ENCODE measurements around the gene NEDD4L.
A peak's percentile ranks its signal among the peaks of the same experiment; 100 is the strongest.
"Not testable (repeated sequence)": the region's sequence is repeated elsewhere in the genome, so short reads cannot be mapped to it uniquely, and the experiment has no call there.

Gene NEDD4L

DNA sequence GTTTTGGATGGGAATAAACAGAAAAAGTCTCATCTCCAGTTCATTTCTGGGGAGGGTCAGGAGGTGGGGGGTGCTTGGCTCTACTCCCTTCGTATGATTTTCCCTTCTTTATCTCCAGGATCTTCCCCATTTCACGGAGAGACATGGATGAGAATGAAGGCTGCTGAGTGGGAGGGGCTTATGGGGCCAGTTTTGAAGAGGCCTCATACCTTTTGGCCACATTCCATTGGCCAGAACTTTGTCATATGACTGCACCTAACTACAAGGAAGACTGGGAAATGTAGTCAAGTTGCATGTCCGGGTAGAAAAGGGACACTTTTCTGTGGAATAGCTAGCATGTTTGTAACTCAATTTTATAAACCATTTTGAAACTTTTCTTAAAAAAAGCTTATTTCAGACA, 117.6 kb downstream of the NEDD4L start:
- DNase-seq: no peak

DNA sequence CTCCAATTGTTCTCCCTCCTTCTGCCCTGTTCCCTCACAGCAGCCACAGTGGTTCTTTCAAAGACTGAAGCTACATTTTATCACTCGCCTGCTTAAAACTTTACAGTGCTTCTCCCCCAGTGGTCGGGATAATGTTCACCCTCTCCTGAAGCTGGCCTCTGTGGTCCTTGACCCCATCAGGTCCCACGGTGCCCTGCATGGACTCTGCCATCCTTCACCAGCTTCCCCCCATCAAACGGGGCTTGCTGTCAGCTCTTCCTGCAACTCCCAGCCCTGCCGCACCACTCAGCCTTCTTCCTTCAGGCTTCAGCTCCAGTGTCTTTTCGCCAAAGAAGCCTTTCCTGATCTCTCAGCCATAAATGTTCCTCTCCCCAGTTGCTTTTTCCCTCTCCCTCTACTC, 118.1 kb downstream of the NEDD4L start:
- DNase-seq: no peak

DNA sequence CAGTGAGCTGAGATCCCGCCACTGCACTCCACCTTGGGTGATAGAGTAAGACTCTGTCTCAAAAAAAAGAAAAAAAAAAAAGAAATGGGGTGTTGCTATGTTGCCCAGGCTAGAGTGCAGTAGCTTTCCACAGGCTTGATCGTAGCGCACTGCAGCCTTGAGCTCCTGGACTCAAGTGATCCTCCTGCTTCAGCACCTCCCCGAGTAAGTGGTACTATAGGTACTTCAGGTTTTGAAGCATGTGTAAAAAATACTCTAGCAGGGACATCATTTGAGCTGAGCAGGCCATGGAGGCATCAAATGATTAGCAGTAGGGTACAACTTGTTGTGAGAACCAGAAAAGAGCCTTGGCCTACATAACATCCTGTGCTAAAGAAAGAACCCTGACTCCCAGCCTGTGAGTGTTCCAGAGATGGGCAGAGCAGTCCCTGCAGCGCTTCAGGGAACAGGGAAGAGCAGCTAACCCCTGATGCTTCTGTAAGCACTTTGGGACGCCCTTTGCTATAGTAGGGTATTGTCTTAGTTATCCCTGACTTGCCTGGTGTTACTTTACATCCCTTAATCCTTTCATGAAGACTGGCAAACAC, 119.1 kb downstream of the NEDD4L start:
- DNase-seq: no peak

DNA sequence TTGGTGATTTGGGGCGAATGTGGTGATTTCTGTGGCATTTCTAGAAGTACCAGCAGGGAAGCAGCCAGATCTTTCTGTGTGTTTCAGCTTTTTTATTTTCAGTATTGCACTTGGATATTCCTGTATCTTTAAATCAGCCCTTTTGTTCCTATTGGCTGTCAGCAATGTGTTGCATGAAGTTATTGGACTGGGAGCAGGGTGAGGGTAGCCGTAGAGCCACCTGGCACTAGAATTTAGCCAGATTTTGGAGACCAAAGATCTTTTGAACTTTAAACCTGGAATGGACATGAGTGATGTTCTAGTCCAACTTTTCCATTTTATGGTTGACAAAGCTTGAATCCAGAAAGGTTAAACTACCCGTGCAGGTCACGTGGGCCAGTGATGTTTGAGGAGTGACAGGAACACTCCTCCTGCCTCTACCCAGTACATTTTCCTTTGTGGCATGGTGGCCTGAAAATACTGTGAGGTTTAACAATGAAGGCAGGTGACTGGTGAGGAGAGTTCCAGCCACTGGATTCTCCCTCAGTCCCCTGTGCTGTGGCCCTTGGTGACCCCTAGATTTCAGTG, 122.3 kb downstream of the NEDD4L start:
- no peak for DNase-seq

DNA sequence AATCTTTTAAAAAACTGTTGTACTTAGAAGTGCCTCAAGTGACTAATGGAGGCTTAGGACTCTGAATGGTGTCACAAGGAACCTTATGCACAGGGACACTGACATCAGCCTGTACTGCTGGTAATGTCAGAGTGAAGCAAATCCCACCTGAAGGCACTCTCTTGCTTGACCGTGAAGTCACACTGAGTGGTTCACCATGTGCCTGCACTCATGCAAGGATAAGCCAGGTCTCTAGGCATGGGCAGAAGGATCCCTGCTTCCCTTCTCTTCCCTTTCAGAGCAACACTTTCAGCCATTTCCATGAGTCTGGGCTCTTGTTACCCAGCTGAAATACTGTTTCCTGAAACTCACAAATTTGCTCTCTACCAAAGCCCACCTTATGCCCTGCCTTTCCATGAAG, 123.0 kb downstream of the NEDD4L start:
- no peak for DNase-seq

DNA sequence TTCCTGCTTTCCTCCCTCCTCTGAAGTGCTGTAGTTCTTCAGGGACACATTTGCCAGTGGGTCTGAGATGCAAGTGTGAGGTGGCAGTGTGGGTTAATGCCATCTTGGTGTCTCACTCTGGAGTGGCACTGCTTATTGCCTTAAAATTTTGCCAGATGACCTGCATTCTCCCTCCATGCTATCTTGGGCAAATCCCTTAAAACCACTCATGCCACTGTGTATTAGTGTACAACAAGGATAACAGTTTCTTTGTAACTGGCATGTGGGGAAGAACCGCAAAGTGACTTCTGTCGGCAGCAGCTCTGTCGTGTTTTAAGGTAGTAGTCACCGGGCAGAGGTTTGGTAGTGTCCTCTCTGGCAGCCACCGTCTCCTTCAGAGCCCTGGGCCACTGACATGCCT, 124.2 kb downstream of the NEDD4L start:
- no peak for DNase-seq

DNA sequence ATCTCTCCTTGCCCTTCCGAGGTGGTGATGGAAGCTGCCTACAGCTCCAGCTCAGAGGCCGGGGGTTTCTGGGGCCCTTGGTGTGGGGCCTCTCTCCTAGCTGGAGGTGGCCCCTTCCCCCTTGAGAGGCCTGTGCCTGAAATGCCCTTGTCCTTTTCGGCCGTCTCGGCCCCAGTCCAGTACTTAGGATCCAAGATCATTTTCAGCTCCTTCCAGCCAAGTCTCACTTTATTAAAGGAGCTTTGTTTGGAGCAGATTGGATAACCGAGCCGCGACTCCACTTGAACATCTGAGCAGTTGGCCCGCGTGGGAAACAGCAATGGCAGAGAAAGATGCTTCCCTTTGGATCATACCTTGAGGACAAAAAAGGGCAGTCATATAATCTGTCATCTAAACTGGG, 125.0 kb downstream of the NEDD4L start:
- DNase-seq: no peak

DNA sequence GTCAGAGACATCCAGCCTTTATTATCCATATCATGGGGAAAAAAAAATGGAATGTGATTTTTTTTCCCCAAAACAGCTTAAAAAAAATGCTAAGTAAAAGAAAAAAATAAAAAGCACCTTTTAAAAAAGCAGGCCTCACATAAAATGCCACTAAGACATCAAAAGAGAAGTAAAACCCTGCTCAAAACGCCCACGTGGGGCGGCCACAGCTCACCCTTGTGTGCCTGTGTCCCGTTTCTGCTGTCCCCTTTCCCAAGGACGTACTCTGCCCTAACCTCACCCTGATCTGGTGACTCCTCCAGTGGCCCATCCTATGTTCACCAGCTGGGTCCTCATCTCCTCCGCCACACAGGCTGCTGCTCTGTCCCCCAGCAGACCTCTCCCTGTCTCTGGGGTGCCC, 125.4 kb downstream of the NEDD4L start:
- DNase-seq: no peak

DNA sequence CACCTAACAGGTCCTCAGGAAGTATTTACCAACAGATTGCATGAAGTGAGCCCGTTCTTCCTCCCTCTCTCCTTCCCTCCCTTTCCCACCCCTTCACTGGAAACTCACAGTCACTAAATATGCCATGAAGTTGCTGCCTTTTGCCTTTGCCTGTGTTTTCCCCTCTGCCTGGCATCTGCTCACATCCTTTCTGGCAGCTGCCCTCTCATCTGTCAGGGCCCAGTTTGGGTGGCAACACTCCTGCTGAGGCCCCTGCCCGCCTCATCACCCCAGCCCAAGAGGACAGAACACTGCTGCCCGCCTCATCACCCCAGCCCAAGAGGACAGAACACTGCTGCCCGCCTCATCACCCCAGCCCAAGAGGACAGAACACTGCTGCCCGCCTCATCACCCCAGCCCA, 126.0 kb downstream of the NEDD4L start:
- not testable (repeated sequence) for DNase-seq

DNA sequence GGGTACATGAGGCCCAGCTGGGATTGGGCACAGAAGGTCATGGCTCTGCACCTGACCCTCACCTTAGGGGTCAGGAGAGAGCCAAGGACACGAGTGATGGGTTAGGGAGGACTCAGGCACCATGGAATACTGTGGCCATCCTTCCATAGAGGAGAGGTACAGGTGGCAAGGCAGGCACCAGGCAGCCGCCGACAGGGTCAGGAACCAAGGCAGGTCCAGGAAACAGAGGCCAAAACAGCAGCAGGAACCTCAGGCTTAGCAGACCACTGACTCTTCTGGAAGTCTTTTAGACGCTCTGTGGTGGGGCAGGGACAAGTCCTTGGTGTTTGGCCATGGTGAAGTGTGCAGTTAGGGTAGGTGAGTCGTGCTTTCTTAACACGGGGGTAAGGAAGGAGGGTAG, 128.0 kb downstream of the NEDD4L start:
- DNase-seq: no peak

DNA sequence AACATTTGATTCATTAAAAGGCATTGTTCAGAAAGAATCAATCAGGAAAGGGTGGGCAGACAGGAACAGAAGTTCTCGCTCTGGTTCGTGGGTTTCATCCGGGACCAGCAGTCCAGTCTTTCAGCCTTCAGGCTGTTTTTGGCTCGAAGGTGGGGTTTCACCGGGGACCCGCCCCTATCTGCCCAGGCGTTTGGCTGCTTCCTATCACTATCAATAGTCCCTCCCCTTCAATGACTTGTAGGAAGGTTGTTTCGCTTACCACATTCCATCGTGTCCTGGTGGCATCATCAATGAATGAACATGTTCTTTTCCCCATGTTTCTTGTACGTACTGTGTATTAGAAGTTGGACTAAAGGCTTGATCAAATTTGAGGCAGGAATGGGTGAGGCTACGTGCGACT, 130.3 kb downstream of the NEDD4L start:
- DNase-seq: no peak

DNA sequence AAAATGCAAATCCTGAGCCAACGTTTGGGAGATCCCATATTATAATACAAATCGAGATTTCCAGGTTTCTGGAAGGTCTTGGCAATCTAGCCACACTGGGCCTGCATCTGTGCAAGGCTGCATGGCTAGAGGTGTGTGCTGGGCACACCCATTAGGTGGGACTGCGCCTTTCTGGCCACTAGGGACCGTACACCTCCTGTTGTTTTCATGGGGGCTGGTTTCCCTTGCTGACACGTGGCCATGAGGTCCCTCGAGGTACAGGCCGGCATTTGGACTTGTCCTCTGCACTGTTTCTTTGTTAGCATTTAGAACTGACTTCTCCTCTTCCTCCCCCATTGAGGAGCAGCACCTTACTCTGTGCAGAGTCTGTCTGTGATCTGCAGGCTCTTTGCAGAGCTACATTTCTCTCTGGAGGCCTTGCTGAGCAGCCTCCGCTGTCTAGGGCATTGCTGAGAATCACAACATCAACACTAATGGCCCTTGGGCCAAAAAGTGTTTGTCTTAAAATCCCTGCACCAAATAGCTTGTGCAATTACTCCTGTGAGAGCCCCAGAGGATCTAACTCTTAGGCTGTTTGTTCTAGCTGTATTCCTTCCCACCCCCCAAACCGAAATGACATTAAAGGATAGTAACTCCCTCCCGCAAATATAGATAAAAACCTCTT, 131.2 kb downstream of the NEDD4L start:
- DNase-seq: no peak

DNA sequence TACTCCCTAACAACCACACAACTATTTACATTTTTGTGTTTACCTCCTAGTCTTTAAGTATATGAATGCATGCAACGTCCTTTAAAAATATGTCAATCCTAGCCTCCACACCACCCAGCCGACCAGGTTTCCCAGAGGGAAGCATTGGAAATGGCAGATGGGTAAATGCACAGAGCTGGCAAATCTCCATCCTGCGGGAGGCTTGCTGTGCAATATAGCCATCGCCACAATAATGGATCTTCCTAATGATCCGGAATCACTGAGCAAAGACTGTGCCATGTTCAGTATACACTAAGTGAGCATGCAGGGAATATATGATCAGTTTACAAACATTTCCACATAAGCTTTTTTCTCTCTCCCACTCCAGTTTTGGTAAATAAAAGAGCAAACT, 131.8 kb downstream of the NEDD4L start:
- DNase-seq: no peak

DNA sequence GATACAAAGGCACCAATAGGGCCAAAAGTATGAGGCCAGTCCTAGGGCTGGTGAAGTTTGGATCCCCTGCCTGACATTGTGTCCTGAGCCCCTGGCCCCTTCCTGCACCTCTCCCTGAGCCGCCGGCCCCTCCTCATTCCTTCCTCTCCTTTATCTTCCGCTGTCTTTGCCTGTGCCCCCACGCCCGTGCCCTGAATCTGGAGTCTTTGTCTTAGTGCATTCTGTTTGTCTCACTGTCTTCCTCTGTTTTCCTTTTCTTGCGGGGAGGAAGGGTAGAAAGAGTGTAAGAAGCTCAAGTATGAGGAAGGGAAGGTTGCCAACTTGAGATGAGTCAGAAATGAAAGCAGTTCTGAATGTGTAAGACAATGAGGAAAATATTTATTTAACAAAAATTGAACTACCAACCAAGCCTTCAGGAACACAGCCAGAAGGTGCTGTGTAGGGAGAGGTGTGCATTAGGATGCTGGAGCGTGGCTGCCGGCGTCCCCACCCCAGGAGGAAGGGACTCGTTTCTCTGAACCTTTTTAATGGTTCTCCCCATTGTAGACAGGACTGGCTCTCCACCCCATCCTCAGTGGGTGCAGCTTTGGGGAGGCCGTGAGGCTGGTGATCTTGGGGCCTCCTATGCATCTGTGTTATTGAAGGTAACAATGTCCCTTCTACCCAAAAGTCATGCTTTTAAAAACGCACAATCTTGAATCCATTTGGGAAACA, 133.1 kb downstream of the NEDD4L start:
- DNase-seq: no peak

DNA sequence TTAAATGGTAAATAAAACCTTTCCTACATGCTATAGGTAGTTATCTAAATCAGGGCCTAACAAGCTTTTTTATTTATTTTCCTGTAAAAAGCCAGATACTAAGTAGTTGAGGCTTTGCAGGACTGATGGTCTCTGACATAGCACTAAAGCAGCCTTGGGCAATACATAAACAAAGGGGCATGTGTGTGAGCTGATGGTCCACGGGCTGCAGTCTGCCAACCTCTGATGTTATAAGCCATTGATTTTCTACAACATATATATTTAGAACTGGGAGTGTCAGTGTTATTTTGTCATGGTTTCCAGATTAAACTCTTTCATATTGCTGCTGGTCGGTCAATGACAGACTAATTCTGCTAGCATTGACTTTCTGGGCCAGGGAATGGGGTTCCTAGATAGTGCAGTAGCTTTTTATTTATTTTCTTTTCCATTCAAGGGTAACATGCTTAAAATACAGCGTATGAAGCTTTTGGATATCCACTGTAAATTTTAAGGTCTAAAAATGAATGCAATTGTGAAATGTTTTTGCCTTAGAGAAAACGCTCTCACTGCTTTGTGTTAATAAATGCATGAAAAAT, 134.0 kb downstream of the NEDD4L start:
- no peak for DNase-seq

DNA sequence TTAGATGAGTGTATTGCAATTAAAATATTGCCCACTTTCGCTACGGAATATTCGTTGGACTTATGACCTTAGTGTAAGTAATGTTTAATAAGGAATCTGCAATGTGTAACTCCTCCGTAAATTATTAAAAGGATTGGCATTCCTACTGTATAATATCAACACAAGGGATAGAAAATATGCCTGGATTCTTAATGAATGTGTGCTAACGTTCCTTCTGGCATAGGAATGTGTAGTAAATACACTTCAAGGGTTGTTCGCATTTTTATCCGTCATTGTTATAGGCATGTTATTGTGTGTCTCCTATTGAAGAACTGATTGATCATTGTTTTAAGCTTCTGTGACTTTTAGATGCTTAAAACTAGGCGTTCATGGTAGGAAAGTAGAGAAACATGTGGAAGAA, 134.5 kb downstream of the NEDD4L start:
- no peak for DNase-seq

DNA sequence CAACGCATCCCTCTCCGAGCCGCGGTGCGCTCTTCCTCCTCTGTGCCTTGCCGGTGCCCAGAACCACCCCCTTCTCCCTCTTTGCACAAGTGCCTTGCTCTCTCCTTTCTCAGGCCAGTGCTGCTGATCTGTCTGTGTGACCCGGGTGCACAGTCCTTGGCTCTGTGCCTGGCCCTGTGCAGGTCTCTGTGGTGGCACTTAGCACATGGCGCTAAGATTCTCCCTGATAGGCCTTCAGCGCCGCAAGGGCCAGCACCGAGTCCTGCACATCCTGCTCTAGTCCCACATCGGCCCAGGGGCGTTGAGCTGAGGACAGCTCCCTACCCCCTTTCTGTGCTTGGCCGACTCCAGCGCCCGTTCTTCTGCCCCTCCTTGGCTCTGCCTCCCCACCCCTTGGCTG, 136.1 kb downstream of the NEDD4L start:
- no peak for DNase-seq

DNA sequence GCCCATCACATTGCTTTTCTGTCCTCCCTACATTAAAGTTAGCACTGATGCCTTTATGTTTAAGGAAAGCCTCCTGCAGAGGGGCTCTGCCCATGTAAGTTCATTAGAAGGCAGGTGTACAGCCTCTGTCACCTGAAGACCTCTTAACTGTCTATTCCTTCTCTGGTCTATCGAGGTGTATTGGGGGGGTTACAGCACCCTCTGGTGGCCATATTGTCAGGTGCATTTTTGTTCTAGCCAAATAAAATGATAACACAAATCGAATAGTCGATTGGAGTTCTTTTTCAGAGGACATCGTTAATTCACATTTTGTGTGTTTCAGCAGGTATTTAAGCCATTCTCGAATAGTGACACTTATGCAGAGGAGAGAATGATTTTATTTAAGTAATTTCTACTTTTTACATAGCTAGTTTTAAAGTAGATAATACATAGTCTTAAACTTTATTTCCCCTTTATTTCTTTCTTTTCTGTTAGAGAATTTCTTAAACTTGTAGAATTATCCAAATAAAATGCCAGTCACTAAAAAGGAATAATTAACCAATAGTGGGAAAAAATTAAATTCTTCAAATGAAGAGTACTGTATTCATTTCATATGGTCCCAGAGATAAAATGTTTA, 136.8 kb downstream of the NEDD4L start:
- DNase-seq: peak; percentile 67

DNA sequence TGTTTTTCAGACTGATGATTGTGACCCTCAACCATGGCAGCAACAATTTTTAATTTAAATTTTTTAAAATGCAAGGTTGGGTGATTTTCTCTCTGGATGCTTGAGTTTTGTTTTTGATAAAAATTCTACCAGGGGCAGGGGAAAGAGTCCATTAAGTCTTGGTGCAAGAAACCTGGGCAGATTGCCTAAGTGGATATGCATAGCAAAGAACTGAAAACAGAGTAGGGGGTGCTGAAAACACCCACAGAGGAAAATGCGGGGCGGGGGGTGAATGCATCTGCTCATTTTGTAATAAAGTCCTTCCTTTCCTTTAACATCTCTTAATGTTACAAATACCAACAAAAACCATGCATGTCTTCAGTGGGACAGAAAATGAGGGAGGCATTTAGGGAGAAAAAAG, 138.0 kb downstream of the NEDD4L start:
- DNase-seq: no peak

DNA sequence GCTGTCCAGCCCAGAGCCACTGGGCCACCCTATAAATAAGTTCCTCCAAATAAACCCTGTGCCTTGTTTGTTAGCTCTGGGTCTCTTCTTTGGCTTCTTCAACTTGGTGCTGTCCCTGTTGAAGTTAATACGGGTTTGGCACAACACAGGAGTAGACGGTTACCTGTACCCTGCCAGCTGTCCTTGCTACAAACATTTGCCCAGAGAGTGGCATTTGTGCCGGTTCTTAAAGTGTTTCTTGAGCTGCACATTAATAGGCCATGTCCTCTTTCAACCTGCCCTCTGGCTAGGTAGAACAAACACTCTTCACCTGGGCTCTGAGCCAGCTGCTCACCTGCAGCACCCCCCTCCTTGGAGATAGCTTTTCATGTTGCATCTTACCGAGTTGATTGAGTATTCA, 139.2 kb downstream of the NEDD4L start:
- DNase-seq: no peak

DNA sequence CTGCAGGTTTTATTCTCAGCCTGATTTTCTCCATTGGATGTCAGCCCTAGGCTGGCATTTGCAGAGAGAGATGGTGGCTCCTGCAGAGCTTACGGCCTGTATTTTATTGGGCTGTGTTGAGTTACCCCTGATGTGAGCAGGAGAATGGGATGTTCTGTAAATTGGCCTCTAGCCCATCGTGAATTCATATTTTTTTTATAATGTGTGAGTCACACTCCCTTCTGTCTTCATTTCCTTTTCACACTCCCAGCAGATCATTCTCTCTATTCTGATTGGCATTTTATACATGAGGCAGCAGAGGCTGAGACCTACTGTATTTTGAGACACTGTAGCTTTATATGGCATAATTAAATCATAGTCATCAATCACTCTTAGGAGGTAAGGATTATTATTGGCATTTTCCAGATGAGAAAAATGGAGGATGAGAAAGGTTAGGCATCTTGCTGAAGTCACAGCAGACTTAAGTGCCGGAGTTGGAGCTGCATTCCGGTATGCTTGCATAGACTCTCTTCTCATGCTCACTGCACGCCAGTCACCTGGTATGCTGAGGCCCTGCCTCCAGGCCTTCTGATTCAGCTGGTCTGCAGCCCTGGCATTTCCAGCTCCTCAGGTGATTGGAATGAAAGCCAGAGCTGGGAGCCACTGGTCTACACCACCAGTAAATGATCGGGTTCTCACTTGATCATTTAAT, 142.4 kb downstream of the NEDD4L start:
- DNase-seq: no peak

DNA sequence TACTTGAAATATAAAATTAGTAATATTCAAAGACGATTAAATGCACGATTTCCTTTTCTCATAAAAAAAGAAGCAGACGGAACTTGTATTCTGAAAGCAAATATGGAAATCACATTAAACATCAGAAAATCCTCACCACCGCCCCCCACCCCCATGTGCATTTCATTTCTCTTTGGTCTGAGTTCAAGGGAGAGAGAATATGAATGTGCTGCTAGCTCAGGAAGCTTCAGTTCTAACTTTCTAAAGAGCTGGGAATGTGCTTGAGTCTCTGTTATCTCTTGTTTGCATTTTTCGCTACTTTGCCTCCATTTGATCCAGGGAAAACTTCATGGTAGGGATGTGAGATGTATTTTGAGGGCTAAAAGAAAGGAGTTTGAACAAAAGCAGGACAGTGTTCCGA, 143.6 kb downstream of the NEDD4L start:
- no peak for DNase-seq

DNA sequence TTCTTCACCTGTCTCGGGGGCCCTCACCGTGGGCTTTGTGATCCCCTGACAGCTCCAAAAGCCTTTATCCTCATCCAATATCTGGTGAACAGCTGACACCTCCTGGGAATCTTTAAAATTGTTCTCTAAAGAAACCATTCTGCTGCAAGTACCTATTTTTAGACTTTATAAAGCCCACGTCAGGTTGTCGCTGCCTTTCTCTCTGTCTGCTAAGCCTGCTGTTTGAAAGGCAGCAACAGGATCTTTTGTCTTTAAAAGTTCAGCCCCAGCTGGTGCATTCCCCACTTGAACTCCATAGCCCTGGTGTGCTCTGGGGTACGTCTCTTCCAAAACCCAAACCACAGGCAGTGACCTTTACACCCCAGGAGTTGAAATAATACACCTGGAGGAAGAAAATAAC, 145.0 kb downstream of the NEDD4L start:
- no peak for DNase-seq

All from activated CD4-positive, alpha-beta T cell treated with anti-CD3 and anti-CD28 coated beads, Interleukin-2, Interleukin-6, amounts not matched to agents 100 ng/mL and 50 ng/mL, durations not matched to agents 16 hours and 8 hours (primary cell).